ENCODE data around the gene BUD31. TPM values are rescaled to one million over a fixed set of nuclear protein-coding genes. Genes with fewer than 3 reads are reported as not detected.

The BUD31 gene
- total and polyA plus RNA-seq, 4 donors: 18.5 to 55.9 (median 32.0) TPM

GRCh38 chr7:99383791-99384370 is 24.9 kb upstream of the BUD31 start (continued):
- TF ChIP-seq MAX (IDR thresholded peaks at IDR 0.05) (no peak), JUND (IDR thresholded peaks at IDR 0.05) (no peak), RAD21 (IDR thresholded peaks at IDR 0.05) (no peak), CTCF (IDR thresholded peaks at IDR 0.05; ENCODE audit: low read depth, low read length, missing input control) (no peak), YY1 (IDR thresholded peaks at IDR 0.05) (no peak), FOXA1 (IDR thresholded peaks at IDR 0.05) (no peak), EGR1 (IDR thresholded peaks at IDR 0.05; ENCODE audit: low read depth in 2 of 2) (no peak)

DNA sequence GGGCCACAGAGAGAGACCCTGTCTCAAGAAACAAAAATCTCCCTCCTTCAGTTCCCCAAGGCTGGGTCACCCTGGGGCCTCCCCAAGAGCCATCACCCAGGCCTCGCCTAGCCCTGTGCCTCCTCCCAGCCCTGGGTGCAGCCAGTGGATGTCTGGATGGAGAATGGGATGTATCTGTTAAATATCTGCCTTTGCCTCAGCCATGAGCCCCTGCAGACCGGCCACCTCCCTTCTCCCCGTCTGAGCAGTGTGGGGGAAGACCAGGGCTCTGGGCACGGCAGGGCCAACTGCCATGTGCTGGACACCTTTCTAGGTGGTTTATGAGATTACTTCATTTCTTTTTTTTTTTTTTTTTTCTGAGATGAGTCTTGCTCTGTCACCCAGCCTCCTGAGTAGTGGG is 24.2 kb upstream of the BUD31 start:
- WGBS: 93% methylated on average over 4 of the region's 4 CpGs
- H3K9me3 ChIP-seq (ENCODE audit: control insufficient read depth in 4 of 4, low read length in 3 of 4): no peaks in the 10 kb centered on the region
- no peak overlapping the region for H3K4me3 ChIP-seq (ENCODE audit: low read depth in 1 of 3, low read length in 3 of 3)
- H3K27me3 ChIP-seq (ENCODE audit: control insufficient read depth in 4 of 4, insufficient read depth in 4 of 4, low read length in 3 of 4): no peaks in the 10 kb centered on the region
- H3K4me1 ChIP-seq (ENCODE audit: control insufficient read depth in 4 of 4, insufficient read depth in 4 of 4, low read length in 3 of 4): peaks cover 13 to 23% (median 17%) of the 10 kb centered on the region in 4 donors
- H3K27ac ChIP-seq (ENCODE audit: low read depth in 1 of 2, low read length in 2 of 2): no peak overlapping the region
- H3K9ac ChIP-seq (ENCODE audit: low read depth in 1 of 2, low read length in 2 of 2): no peak overlapping the region
- H3K36me3 ChIP-seq (ENCODE audit: control insufficient read depth in 4 of 4, insufficient read depth in 3 of 4, low read depth in 1 of 4, low read length in 3 of 4): peaks cover 0 to 21% (median 2%) of the 10 kb centered on the region in 4 donors
- no peak for DNase-seq (ENCODE audit: low spot score)
- no peak for TF ChIP-seq RXRA (IDR thresholded peaks at IDR 0.05)
- TF ChIP-seq, protein P1, sequence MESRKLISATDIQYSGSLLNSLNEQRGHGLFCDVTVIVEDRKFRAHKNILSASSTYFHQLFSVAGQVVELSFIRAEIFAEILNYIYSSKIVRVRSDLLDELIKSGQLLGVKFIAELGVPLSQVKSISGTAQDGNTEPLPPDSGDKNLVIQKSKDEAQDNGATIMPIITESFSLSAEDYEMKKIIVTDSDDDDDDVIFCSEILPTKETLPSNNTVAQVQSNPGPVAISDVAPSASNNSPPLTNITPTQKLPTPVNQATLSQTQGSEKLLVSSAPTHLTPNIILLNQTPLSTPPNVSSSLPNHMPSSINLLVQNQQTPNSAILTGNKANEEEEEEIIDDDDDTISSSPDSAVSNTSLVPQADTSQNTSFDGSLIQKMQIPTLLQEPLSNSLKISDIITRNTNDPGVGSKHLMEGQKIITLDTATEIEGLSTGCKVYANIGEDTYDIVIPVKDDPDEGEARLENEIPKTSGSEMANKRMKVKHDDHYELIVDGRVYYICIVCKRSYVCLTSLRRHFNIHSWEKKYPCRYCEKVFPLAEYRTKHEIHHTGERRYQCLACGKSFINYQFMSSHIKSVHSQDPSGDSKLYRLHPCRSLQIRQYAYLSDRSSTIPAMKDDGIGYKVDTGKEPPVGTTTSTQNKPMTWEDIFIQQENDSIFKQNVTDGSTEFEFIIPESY (IDR thresholded peaks at IDR 0.05): no peak
- no peak for TF ChIP-seq EGR1 (IDR thresholded peaks at IDR 0.05; ENCODE audit: low read depth in 2 of 2)
- no peak for TF ChIP-seq FOXA2 (IDR thresholded peaks at IDR 0.05)
- TF ChIP-seq, protein P2, sequence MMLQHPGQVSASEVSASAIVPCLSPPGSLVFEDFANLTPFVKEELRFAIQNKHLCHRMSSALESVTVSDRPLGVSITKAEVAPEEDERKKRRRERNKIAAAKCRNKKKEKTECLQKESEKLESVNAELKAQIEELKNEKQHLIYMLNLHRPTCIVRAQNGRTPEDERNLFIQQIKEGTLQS (IDR thresholded peaks at IDR 0.05): no peak
- no peak for TF ChIP-seq REST (IDR thresholded peaks at IDR 0.05)
- no peak for TF ChIP-seq HNF4G (IDR thresholded peaks at IDR 0.05)
- TF ChIP-seq FOXA1 (IDR thresholded peaks at IDR 0.05): no peak
- TF ChIP-seq JUND (IDR thresholded peaks at IDR 0.05): no peak
- TF ChIP-seq SP1 (IDR thresholded peaks at IDR 0.05): no peak
- TF ChIP-seq CTCF (IDR thresholded peaks at IDR 0.05; ENCODE audit: low read depth, low read length, missing input control): no peak
- no peak for TF ChIP-seq YY1 (IDR thresholded peaks at IDR 0.05)
- TF ChIP-seq TAF1 (conservative IDR thresholded peaks at IDR 0.05): no peak
- no peak for TF ChIP-seq HNF4A (conservative IDR thresholded peaks at IDR 0.05)
- TF ChIP-seq MAX (IDR thresholded peaks at IDR 0.05): no peak
- no peak for TF ChIP-seq GABPA (IDR thresholded peaks at IDR 0.05 in 1 of 2, conservative IDR thresholded peaks at IDR 0.05 in 1 of 2)
- no peak for TF ChIP-seq NR2F2 (IDR thresholded peaks at IDR 0.05)
- no peak for TF ChIP-seq RAD21 (IDR thresholded peaks at IDR 0.05)

Data from liver (tissue), 9 donors.